Measurements from ENCODE around the gene APRT. TPM values are rescaled to one million over a fixed set of nuclear protein-coding genes. Genes with fewer than 3 reads are reported as not detected.

The APRT gene
- total and polyA plus RNA-seq, 9 of the 15 experiments (the other 6 are each of a cell fraction or from before 2014, with no cell fraction given) = 41.7 to 409 (median 146) TPM

DNA sequence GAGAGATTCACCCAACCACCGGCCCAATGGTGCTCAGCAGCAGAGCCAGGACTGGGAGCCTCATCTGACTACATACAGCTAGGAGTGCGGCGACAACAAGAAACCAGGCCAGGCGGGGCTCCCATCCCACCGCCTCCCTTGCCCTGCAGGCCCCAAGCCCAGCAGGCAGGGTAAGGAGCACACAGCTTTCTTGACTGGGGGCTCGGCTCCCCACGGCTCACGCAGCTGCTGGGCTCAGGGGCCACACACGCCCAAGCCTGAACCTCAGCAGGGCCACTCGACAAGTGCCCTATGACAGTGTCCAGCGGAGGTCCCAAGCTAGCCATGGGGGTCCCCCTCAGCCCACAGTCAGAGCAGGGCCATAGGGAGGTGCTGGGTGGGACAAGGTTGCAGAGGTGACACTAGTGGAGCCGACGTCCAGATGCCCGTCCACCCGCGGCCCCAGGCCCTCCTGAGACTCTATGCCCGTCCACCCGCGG, 40.4 kb downstream of the APRT start (continued):
- TF ChIP-seq BACH1 (tag; IDR thresholded peaks at IDR 0.05) = no peak
- no peak for TF ChIP-seq BCL6 (CRISPR knock-in tag; IDR thresholded peaks at IDR 0.05)
- peak; percentile 61; the same call in 1 of the 2 replicates for TF ChIP-seq NFRKB (IDR thresholded peaks at IDR 0.05; ENCODE audit: low read depth)
- TF ChIP-seq FIP1L1 (IDR thresholded peaks at IDR 0.05; ENCODE audit: low read depth, low read length, poor library complexity, severe bottlenecking) = no peak
- no peak for TF ChIP-seq BDP1 (IDR thresholded peaks at IDR 0.05; ENCODE audit: insufficient read depth, insufficient read length)
- TF ChIP-seq, protein P1, sequence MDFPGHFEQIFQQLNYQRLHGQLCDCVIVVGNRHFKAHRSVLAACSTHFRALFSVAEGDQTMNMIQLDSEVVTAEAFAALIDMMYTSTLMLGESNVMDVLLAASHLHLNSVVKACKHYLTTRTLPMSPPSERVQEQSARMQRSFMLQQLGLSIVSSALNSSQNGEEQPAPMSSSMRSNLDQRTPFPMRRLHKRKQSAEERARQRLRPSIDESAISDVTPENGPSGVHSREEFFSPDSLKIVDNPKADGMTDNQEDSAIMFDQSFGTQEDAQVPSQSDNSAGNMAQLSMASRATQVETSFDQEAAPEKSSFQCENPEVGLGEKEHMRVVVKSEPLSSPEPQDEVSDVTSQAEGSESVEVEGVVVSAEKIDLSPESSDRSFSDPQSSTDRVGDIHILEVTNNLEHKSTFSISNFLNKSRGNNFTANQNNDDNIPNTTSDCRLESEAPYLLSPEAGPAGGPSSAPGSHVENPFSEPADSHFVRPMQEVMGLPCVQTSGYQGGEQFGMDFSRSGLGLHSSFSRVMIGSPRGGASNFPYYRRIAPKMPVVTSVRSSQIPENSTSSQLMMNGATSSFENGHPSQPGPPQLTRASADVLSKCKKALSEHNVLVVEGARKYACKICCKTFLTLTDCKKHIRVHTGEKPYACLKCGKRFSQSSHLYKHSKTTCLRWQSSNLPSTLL (IDR thresholded peaks at IDR 0.05) = no peak
- no peak for TF ChIP-seq NR3C1 (CRISPR knock-in tag; IDR thresholded peaks at IDR 0.05)
- no peak for TF ChIP-seq ZNF699 (CRISPR knock-in tag; IDR thresholded peaks at IDR 0.05; ENCODE audit: insufficient replicate concordance)
- TF ChIP-seq, protein P2, sequence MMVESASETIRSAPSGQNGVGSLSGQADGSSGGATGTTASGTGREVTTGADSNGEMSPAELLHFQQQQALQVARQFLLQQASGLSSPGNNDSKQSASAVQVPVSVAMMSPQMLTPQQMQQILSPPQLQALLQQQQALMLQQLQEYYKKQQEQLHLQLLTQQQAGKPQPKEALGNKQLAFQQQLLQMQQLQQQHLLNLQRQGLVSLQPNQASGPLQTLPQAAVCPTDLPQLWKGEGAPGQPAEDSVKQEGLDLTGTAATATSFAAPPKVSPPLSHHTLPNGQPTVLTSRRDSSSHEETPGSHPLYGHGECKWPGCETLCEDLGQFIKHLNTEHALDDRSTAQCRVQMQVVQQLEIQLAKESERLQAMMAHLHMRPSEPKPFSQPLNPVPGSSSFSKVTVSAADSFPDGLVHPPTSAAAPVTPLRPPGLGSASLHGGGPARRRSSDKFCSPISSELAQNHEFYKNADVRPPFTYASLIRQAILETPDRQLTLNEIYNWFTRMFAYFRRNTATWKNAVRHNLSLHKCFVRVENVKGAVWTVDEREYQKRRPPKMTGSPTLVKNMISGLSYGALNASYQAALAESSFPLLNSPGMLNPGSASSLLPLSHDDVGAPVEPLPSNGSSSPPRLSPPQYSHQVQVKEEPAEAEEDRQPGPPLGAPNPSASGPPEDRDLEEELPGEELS (CRISPR knock-in tag; IDR thresholded peaks at IDR 0.05; ENCODE audit: borderline replicate concordance) = no peak
- TF ChIP-seq, protein P3, sequence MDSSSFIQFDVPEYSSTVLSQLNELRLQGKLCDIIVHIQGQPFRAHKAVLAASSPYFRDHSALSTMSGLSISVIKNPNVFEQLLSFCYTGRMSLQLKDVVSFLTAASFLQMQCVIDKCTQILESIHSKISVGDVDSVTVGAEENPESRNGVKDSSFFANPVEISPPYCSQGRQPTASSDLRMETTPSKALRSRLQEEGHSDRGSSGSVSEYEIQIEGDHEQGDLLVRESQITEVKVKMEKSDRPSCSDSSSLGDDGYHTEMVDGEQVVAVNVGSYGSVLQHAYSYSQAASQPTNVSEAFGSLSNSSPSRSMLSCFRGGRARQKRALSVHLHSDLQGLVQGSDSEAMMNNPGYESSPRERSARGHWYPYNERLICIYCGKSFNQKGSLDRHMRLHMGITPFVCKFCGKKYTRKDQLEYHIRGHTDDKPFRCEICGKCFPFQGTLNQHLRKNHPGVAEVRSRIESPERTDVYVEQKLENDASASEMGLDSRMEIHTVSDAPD (CRISPR knock-in tag; IDR thresholded peaks at IDR 0.05) = no peak
- TF ChIP-seq E2F3 (CRISPR knock-in tag; IDR thresholded peaks at IDR 0.05) = peak; percentile 7; the same call in 1 of the 2 replicates
- peak; percentile 17; the same call in 1 of the 2 replicates for TF ChIP-seq ZNF263 (CRISPR knock-in tag; IDR thresholded peaks at IDR 0.05; ENCODE audit: borderline replicate concordance)
- TF ChIP-seq CAMTA2 (CRISPR knock-in tag; conservative IDR thresholded peaks at IDR 0.05) = no peak
- TF ChIP-seq SMARCA4 (IDR thresholded peaks at IDR 0.05) = no peak
- TF ChIP-seq ZNF134 (CRISPR knock-in tag; conservative IDR thresholded peaks at IDR 0.05) = no peak
- no peak for TF ChIP-seq FUS (optimal IDR thresholded peaks at IDR 0.05; ENCODE audit: low read depth, low read length)
- no peak for TF ChIP-seq CCAR2 (IDR thresholded peaks at IDR 0.05; ENCODE audit: low read depth, low read length)
- no peak for TF ChIP-seq ZKSCAN3 (CRISPR knock-in tag; IDR thresholded peaks at IDR 0.05)
- no peak for TF ChIP-seq ZNF133 (CRISPR knock-in tag; IDR thresholded peaks at IDR 0.05)
- no peak for TF ChIP-seq ARNT (IDR thresholded peaks at IDR 0.05)
- TF ChIP-seq, protein P4, sequence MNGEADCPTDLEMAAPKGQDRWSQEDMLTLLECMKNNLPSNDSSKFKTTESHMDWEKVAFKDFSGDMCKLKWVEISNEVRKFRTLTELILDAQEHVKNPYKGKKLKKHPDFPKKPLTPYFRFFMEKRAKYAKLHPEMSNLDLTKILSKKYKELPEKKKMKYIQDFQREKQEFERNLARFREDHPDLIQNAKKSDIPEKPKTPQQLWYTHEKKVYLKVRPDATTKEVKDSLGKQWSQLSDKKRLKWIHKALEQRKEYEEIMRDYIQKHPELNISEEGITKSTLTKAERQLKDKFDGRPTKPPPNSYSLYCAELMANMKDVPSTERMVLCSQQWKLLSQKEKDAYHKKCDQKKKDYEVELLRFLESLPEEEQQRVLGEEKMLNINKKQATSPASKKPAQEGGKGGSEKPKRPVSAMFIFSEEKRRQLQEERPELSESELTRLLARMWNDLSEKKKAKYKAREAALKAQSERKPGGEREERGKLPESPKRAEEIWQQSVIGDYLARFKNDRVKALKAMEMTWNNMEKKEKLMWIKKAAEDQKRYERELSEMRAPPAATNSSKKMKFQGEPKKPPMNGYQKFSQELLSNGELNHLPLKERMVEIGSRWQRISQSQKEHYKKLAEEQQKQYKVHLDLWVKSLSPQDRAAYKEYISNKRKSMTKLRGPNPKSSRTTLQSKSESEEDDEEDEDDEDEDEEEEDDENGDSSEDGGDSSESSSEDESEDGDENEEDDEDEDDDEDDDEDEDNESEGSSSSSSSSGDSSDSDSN (IDR thresholded peaks at IDR 0.05; ENCODE audit: borderline replicate concordance in 1 of 2, low read depth in 2 of 2, low read length in 2 of 2) = no peak; a peak in 1 of 4 replicates
